ENCODE measurements around the gene KCNJ11. TPM values are rescaled to one million over a fixed set of nuclear protein-coding genes. Genes with fewer than 3 reads are reported as not detected.

KCNJ11 gene
- total and polyA plus RNA-seq, 2 of the 13 experiments (the other 11 are each of a cell fraction or from before 2014, with no cell fraction given): 0.38 to 1.6 TPM

GRCh38 chr11:17401841-17402240 is 13.4 kb upstream of the KCNJ11 start (continued):
- TF ChIP-seq, protein P1, sequence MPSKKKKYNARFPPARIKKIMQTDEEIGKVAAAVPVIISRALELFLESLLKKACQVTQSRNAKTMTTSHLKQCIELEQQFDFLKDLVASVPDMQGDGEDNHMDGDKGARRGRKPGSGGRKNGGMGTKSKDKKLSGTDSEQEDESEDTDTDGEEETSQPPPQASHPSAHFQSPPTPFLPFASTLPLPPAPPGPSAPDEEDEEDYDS (CRISPR knock-in tag; IDR thresholded peaks at IDR 0.05): no peak
- TF ChIP-seq ZNF564 (CRISPR knock-in tag; IDR thresholded peaks at IDR 0.05) (no peak), SKI (IDR thresholded peaks at IDR 0.05; ENCODE audit: partially characterized antibody) (no peak), ZKSCAN5 (CRISPR knock-in tag; IDR thresholded peaks at IDR 0.05) (no peak), ASH2L (IDR thresholded peaks at IDR 0.05; ENCODE audit: insufficient read length, low read depth, low read length) (no peak)

- Histone ChIP-seq H3K27ac (ENCODE audit: extremely low read length, insufficient read depth, low read length) (no peak overlapping the region), H3K27me3 (ENCODE audit: control insufficient read depth in 1 of 2, insufficient read depth in 2 of 2, low read length in 2 of 2) (peaks cover 5 to 46% of the 10 kb centered on the region in 2 experiments; a peak in 4 of 5 replicates), H3K9ac (ENCODE audit: insufficient read depth, low read depth, low read length) (no peak overlapping the region), H2AFZ (ENCODE audit: low read length) (no peak overlapping the region), H3K9me3 (ENCODE audit: low read length) (no peaks in the 10 kb centered on the region), H4K20me1 (ENCODE audit: insufficient read depth, low read length) (no peaks in the 10 kb centered on the region), H3K36me3 (replicated peaks in 1 of 2; ENCODE audit: control insufficient read depth in 1 of 2, insufficient read depth in 2 of 2, low read length in 2 of 2) (no peaks in the 10 kb centered on the region), H3K4me3 (replicated peaks in 1 of 3; ENCODE audit: insufficient read depth in 1 of 3, low read depth in 2 of 3, low read length in 3 of 3) (no peak overlapping the region), H3K79me2 (ENCODE audit: insufficient read depth, low read length) (no peaks in the 10 kb centered on the region), H3K4me1 (ENCODE audit: insufficient read depth, low read length) (peaks cover 12% of the 10 kb centered on the region), H3K4me2 (ENCODE audit: low read depth, low read length) (no peak overlapping the region)
- no peak for FAIRE-seq
- in situ Hi-C loops (cut with HindIII; ENCODE audit: extremely low pct_ligation_motif_present, low pct_unique_long_range_greater_than_20kb): no loop called here
- intact Hi-C loops (cut with micrococcal nuclease; ENCODE audit: unreplicated experiment): no loop called here
- ChIA-PET POLR2A (no interaction called here), CTCF (ENCODE audit: low intra/inter-chr PET ratio, low total read pairs) (no interaction called here)
- TF ChIP-seq SP140L (CRISPR knock-in tag; IDR thresholded peaks at IDR 0.05; ENCODE audit: borderline replicate concordance): no peak
- no peak for TF ChIP-seq RBM22 (optimal IDR thresholded peaks at IDR 0.05; ENCODE audit: low read length)
- no peak for TF ChIP-seq ZNF557 (CRISPR knock-in tag; IDR thresholded peaks at IDR 0.05)
- no peak for TF ChIP-seq FUBP1 (CRISPR knock-in tag; IDR thresholded peaks at IDR 0.05; ENCODE audit: borderline replicate concordance)
- TF ChIP-seq, protein P2, sequence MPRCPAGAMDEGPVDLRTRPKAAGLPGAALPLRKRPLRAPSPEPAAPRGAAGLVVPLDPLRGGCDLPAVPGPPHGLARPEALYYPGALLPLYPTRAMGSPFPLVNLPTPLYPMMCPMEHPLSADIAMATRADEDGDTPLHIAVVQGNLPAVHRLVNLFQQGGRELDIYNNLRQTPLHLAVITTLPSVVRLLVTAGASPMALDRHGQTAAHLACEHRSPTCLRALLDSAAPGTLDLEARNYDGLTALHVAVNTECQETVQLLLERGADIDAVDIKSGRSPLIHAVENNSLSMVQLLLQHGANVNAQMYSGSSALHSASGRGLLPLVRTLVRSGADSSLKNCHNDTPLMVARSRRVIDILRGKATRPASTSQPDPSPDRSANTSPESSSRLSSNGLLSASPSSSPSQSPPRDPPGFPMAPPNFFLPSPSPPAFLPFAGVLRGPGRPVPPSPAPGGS (CRISPR knock-in tag; IDR thresholded peaks at IDR 0.05): no peak
- no peak for TF ChIP-seq ATF5 (CRISPR knock-in tag; IDR thresholded peaks at IDR 0.05; ENCODE audit: low read depth)
- no peak for DNase-seq (ENCODE audit: low spot score)
- ATAC-seq: no peak
- BruUV-seq (replicated peaks): no TSS peak
- 0% methylated on average over 2 of the region's 2 CpGs for WGBS (ENCODE audit: low lambda C conversion rate)
Observed at GRCh38 chr11:17401316-17401715, 12.9 kb upstream of the KCNJ11 start.
